ENCODE measurements around the gene NEDD4.
"Not testable (repeated sequence)": the region's sequence is repeated elsewhere in the genome, so short reads cannot be mapped to it uniquely, and the experiment has no call there.

Gene NEDD4

GRCh38 chr15:55897560-55898336 is 95.7 kb downstream of the NEDD4 start:
- in situ Hi-C loops (cut with HindIII; ENCODE audit: low sequenced_read_pairs) = no loop called here

- in situ Hi-C loops (cut with HindIII; ENCODE audit: low sequenced_read_pairs) = no loop called here
Observed at GRCh38 chr15:55894399-55894965, 98.9 kb downstream of the NEDD4 start.

- in situ Hi-C loops (cut with HindIII; ENCODE audit: low sequenced_read_pairs) = no loop called here
Observed at GRCh38 chr15:55893852-55894251, 99.6 kb downstream of the NEDD4 start.

GRCh38 chr15:55891196-55891595 is 102.2 kb downstream of the NEDD4 start:
- in situ Hi-C loops (cut with HindIII; ENCODE audit: low sequenced_read_pairs) = no loop called here

GRCh38 chr15:55884223-55884622 is 109.2 kb downstream of the NEDD4 start:
- in situ Hi-C loops (cut with HindIII; ENCODE audit: low sequenced_read_pairs) = no loop called here

- in situ Hi-C loops (cut with HindIII; ENCODE audit: low sequenced_read_pairs) = no loop called here
Observed at GRCh38 chr15:55879181-55879580, 114.2 kb downstream of the NEDD4 start.

GRCh38 chr15:55873024-55873720 is 120.2 kb downstream of the NEDD4 start:
- in situ Hi-C loops (cut with HindIII; ENCODE audit: low sequenced_read_pairs) = no loop called here

GRCh38 chr15:55872471-55872870 is 120.9 kb downstream of the NEDD4 start:
- in situ Hi-C loops (cut with HindIII; ENCODE audit: low sequenced_read_pairs) = no loop called here

GRCh38 chr15:55869660-55870059 is 123.8 kb downstream of the NEDD4 start:
- in situ Hi-C loops (cut with HindIII; ENCODE audit: low sequenced_read_pairs) = no loop called here

GRCh38 chr15:55868707-55869106 is 124.7 kb downstream of the NEDD4 start:
- in situ Hi-C loops (cut with HindIII; ENCODE audit: low sequenced_read_pairs) = no loop called here

- in situ Hi-C loops (cut with HindIII; ENCODE audit: low sequenced_read_pairs) = not testable (repeated sequence)
Observed at GRCh38 chr15:55868291-55868690, 125.1 kb downstream of the NEDD4 start.

- in situ Hi-C loops (cut with HindIII; ENCODE audit: low sequenced_read_pairs) = no loop called here
Observed at GRCh38 chr15:55863911-55864310, 129.5 kb downstream of the NEDD4 start.

- in situ Hi-C loops (cut with HindIII; ENCODE audit: low sequenced_read_pairs) = no loop called here
Observed at GRCh38 chr15:55861115-55861514, 132.3 kb downstream of the NEDD4 start.

GRCh38 chr15:55860468-55860867 is 132.9 kb downstream of the NEDD4 start:
- in situ Hi-C loops (cut with HindIII; ENCODE audit: low sequenced_read_pairs) = no loop called here

GRCh38 chr15:55859681-55860080 is 133.7 kb downstream of the NEDD4 start:
- in situ Hi-C loops (cut with HindIII; ENCODE audit: low sequenced_read_pairs) = no loop called here

GRCh38 chr15:55858661-55859060 is 134.8 kb downstream of the NEDD4 start:
- in situ Hi-C loops (cut with HindIII; ENCODE audit: low sequenced_read_pairs) = no loop called here

GRCh38 chr15:55856506-55857164 is 136.8 kb downstream of the NEDD4 start:
- in situ Hi-C loops (cut with HindIII; ENCODE audit: low sequenced_read_pairs) = no loop called here

GRCh38 chr15:55853134-55853533 is 140.3 kb downstream of the NEDD4 start:
- in situ Hi-C loops (cut with HindIII; ENCODE audit: low sequenced_read_pairs) = no loop called here

- in situ Hi-C loops (cut with HindIII; ENCODE audit: low sequenced_read_pairs) = no loop called here
Observed at GRCh38 chr15:55846116-55846707, 147.2 kb downstream of the NEDD4 start.

GRCh38 chr15:55842897-55843296 is 150.5 kb downstream of the NEDD4 start:
- in situ Hi-C loops (cut with HindIII; ENCODE audit: low sequenced_read_pairs) = not testable (repeated sequence)

GRCh38 chr15:55835866-55836265 is 157.5 kb downstream of the NEDD4 start:
- in situ Hi-C loops (cut with HindIII; ENCODE audit: low sequenced_read_pairs) = no loop called here

Data from DLD1 (cell line).